ENCODE results near the gene PLA2G6. TPM values are rescaled to one million over a fixed set of nuclear protein-coding genes. Genes with fewer than 3 reads are reported as not detected.
A peak's percentile ranks its signal among the peaks of the same experiment; 100 is the strongest.

The PLA2G6 gene
- total and polyA plus RNA-seq, 9 of the 15 experiments (the other 6 are each of a cell fraction or from before 2014, with no cell fraction given): 0.11 to 12.2 (median 9.7) TPM

DNA sequence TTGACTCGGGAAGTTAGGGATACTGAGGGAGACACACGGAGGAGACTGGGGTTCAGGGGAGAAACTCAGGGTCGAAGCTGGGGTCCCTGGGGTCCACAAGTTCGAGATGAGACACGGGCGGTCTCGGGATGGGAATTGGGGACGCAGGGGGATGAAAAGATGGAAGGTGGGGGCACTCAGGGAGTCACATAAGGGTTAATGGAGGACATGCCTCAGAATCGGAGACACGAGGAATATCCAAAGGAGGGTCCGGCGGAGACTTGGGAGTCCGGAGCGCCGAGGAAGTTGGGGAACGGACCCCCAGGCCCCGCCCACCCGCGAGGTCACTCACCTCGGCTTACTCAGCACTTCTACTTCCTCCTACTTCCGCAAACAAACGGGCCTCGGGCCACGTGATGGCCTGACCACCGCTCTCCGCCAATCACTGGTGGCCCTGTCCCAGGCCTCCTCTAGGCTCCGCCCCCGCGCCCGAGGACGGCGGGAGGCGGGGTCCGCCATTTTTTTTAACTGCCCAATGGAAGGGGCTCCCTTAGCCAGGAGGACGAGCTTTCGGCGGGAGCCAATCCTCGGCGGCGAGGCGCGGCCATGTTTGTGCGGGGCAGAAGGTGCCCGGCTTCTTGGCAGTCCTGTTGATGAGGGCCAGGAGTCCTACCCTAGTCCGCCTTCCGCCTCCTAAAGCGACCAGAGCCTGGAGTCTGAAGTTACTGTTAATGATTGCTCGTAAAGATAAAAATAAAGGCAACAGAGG is at the start of gene PLA2G6 (continued):
- TF ChIP-seq GTF2B (IDR thresholded peaks at IDR 0.05; ENCODE audit: extremely low read depth, insufficient read length) (no peak), FIP1L1 (IDR thresholded peaks at IDR 0.05; ENCODE audit: low read depth, low read length, poor library complexity, severe bottlenecking) (no peak), ZNF282 (CRISPR knock-in tag; IDR thresholded peaks at IDR 0.05) (no peak), ILF3 (IDR thresholded peaks at IDR 0.05; ENCODE audit: borderline replicate concordance) (no peak), ZNF324 (CRISPR knock-in tag; IDR thresholded peaks at IDR 0.05) (no peak), CTCFL (IDR thresholded peaks at IDR 0.05; ENCODE audit: borderline replicate concordance, insufficient read depth, low read depth, low read length, poor library complexity, severe bottlenecking) (no peak), C11orf30 (IDR thresholded peaks at IDR 0.05; ENCODE audit: low read depth) (peak; percentile 95), GATA2 (CRISPR knock-in tag; IDR thresholded peaks at IDR 0.05) (no peak), BRCA1 (IDR thresholded peaks at IDR 0.05) (no peak), BRCA1 (CRISPR knock-in tag; IDR thresholded peaks at IDR 0.05) (no peak), MXD1 (CRISPR knock-in tag; IDR thresholded peaks at IDR 0.05; ENCODE audit: borderline replicate concordance, poor library complexity, severe bottlenecking) (no peak), ZNF707 (CRISPR knock-in tag; conservative IDR thresholded peaks at IDR 0.05) (no peak), CEBPB (tag; IDR thresholded peaks at IDR 0.05) (no peak), ARID2 (IDR thresholded peaks at IDR 0.05) (no peak)
- TF ChIP-seq, protein P1, sequence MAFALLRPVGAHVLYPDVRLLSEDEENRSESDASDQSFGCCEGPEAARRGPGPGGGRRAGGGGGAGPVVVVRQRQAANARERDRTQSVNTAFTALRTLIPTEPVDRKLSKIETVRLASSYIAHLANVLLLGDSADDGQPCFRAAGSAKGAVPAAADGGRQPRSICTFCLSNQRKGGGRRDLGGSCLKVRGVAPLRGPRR (CRISPR knock-in tag; IDR thresholded peaks at IDR 0.05): no peak
- TF ChIP-seq, protein P2, sequence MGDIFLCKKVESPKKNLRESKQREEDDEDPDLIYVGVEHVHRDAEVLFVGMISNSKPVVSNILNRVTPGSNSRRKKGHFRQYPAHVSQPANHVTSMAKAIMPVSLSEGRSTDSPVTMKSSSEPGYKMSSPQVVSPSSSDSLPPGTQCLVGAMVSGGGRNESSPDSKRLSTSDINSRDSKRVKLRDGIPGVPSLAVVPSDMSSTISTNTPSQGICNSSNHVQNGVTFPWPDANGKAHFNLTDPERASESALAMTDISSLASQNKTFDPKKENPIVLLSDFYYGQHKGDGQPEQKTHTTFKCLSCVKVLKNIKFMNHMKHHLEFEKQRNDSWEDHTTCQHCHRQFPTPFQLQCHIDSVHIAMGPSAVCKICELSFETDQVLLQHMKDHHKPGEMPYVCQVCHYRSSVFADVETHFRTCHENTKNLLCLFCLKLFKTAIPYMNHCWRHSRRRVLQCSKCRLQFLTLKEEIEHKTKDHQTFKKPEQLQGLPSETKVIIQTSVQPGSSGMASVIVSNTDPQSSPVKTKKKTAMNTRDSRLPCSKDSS (IDR thresholded peaks at IDR 0.05; ENCODE audit: low read depth, partially characterized antibody): no peak
- TF ChIP-seq, protein P3, sequence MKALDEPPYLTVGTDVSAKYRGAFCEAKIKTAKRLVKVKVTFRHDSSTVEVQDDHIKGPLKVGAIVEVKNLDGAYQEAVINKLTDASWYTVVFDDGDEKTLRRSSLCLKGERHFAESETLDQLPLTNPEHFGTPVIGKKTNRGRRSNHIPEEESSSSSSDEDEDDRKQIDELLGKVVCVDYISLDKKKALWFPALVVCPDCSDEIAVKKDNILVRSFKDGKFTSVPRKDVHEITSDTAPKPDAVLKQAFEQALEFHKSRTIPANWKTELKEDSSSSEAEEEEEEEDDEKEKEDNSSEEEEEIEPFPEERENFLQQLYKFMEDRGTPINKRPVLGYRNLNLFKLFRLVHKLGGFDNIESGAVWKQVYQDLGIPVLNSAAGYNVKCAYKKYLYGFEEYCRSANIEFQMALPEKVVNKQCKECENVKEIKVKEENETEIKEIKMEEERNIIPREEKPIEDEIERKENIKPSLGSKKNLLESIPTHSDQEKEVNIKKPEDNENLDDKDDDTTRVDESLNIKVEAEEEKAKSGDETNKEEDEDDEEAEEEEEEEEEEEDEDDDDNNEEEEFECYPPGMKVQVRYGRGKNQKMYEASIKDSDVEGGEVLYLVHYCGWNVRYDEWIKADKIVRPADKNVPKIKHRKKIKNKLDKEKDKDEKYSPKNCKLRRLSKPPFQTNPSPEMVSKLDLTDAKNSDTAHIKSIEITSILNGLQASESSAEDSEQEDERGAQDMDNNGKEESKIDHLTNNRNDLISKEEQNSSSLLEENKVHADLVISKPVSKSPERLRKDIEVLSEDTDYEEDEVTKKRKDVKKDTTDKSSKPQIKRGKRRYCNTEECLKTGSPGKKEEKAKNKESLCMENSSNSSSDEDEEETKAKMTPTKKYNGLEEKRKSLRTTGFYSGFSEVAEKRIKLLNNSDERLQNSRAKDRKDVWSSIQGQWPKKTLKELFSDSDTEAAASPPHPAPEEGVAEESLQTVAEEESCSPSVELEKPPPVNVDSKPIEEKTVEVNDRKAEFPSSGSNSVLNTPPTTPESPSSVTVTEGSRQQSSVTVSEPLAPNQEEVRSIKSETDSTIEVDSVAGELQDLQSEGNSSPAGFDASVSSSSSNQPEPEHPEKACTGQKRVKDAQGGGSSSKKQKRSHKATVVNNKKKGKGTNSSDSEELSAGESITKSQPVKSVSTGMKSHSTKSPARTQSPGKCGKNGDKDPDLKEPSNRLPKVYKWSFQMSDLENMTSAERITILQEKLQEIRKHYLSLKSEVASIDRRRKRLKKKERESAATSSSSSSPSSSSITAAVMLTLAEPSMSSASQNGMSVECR (CRISPR knock-in tag; IDR thresholded peaks at IDR 0.05): no peak

Data from K562 (cell line).